ENCODE results near the gene SCYL2. TPM values are rescaled to one million over a fixed set of nuclear protein-coding genes. Genes with fewer than 3 reads are reported as not detected.
"Not testable (repeated sequence)": the region's sequence is repeated elsewhere in the genome, so short reads cannot be mapped to it uniquely, and the experiment has no call there.

The SCYL2 gene
- polyA plus RNA-seq, 1 donor from 2014 or later, result 101 TPM

DNA sequence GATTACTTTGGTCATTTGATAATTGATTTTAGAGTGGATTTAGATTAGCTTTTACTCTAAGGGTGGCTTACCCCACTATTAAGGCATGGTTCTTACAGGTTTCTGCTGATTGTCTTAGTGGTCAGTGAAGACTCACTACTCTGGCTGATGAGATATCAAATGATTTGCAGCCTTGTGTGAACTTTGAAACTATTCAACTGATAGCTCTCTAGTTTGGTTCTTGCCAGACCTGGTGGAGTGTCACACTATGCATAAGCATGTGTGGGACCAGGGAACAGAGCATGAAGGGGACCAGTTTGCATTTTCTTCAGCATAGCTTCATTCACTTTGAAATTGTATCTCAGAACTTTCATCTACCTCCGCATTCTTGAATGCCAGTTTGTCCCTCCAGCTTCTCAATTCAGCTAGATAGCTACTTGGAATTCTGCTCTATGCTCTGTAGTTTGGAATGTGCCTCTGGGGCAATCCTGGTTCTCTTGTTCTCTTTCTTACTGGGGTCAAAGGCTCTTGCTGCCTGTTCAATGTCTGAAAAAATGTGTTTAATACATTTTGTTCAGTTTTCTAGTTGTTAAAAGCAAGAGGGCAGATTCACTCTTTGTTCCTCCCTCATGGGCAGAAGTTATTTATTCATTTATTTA is 12.7 kb downstream of the SCYL2 start:
- Histone ChIP-seq H3K36me3 (ENCODE audit: insufficient read depth, low read length) (no peaks in the 10 kb centered on the region), H3K9me3 (ENCODE audit: low read length) (no peaks in the 10 kb centered on the region), H3K27ac (ENCODE audit: low read length) (no peak overlapping the region), H3K9ac (ENCODE audit: low read length) (no peak overlapping the region), H3F3A (ENCODE audit: insufficient read depth, low read length, poor library complexity, severe bottlenecking) (no peaks in the 10 kb centered on the region), H3K79me2 (replicated peaks; ENCODE audit: insufficient read depth, low read length) (peaks cover 66% of the 10 kb centered on the region), H3K4me2 (ENCODE audit: low read length) (no peak overlapping the region), H2AFZ (ENCODE audit: low read depth, low read length) (no peak overlapping the region), H4K20me1 (ENCODE audit: insufficient read depth) (no peaks in the 10 kb centered on the region), H3K9me2 (ENCODE audit: insufficient read depth, low read length) (no peaks in the 10 kb centered on the region), H3K4me3 (ENCODE audit: low read length) (no peak overlapping the region), H3K27me3 (ENCODE audit: insufficient read depth, low read depth, low read length) (no peaks in the 10 kb centered on the region)
- TF ChIP-seq RAD21 (conservative IDR thresholded peaks at IDR 0.05) (no peak), MXI1 (conservative IDR thresholded peaks at IDR 0.05; ENCODE audit: poor library complexity, severe bottlenecking) (no peak), EP300 (conservative IDR thresholded peaks at IDR 0.05; ENCODE audit: poor library complexity, severe bottlenecking) (no peak), SMC3 (conservative IDR thresholded peaks at IDR 0.05; ENCODE audit: poor library complexity) (no peak), POLR2AphosphoS5 (IDR thresholded peaks at IDR 0.05) (no peak), EZH2 (IDR thresholded peaks at IDR 0.05; ENCODE audit: borderline replicate concordance, insufficient read depth, low read length, poor library complexity, severe bottlenecking) (no peak), TAF1 (IDR thresholded peaks at IDR 0.05; ENCODE audit: low read depth) (no peak)
- TF ChIP-seq, protein P1, sequence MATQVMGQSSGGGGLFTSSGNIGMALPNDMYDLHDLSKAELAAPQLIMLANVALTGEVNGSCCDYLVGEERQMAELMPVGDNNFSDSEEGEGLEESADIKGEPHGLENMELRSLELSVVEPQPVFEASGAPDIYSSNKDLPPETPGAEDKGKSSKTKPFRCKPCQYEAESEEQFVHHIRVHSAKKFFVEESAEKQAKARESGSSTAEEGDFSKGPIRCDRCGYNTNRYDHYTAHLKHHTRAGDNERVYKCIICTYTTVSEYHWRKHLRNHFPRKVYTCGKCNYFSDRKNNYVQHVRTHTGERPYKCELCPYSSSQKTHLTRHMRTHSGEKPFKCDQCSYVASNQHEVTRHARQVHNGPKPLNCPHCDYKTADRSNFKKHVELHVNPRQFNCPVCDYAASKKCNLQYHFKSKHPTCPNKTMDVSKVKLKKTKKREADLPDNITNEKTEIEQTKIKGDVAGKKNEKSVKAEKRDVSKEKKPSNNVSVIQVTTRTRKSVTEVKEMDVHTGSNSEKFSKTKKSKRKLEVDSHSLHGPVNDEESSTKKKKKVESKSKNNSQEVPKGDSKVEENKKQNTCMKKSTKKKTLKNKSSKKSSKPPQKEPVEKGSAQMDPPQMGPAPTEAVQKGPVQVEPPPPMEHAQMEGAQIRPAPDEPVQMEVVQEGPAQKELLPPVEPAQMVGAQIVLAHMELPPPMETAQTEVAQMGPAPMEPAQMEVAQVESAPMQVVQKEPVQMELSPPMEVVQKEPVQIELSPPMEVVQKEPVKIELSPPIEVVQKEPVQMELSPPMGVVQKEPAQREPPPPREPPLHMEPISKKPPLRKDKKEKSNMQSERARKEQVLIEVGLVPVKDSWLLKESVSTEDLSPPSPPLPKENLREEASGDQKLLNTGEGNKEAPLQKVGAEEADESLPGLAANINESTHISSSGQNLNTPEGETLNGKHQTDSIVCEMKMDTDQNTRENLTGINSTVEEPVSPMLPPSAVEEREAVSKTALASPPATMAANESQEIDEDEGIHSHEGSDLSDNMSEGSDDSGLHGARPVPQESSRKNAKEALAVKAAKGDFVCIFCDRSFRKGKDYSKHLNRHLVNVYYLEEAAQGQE (IDR thresholded peaks at IDR 0.05; ENCODE audit: borderline replicate concordance), result no peak
- TF ChIP-seq, protein P2, sequence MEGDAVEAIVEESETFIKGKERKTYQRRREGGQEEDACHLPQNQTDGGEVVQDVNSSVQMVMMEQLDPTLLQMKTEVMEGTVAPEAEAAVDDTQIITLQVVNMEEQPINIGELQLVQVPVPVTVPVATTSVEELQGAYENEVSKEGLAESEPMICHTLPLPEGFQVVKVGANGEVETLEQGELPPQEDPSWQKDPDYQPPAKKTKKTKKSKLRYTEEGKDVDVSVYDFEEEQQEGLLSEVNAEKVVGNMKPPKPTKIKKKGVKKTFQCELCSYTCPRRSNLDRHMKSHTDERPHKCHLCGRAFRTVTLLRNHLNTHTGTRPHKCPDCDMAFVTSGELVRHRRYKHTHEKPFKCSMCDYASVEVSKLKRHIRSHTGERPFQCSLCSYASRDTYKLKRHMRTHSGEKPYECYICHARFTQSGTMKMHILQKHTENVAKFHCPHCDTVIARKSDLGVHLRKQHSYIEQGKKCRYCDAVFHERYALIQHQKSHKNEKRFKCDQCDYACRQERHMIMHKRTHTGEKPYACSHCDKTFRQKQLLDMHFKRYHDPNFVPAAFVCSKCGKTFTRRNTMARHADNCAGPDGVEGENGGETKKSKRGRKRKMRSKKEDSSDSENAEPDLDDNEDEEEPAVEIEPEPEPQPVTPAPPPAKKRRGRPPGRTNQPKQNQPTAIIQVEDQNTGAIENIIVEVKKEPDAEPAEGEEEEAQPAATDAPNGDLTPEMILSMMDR (IDR thresholded peaks at IDR 0.05; ENCODE audit: poor library complexity, severe bottlenecking), result no peak

- H3K36me3 ChIP-seq (ENCODE audit: insufficient read depth, low read length); H3K4me3 ChIP-seq (ENCODE audit: low read length); H3K27me3 ChIP-seq (ENCODE audit: insufficient read depth, low read depth, low read length); H2AFZ ChIP-seq (ENCODE audit: low read depth, low read length); H3K9me3 ChIP-seq (ENCODE audit: low read length); H3F3A ChIP-seq (ENCODE audit: insufficient read depth, low read length, poor library complexity, severe bottlenecking); H3K4me2 ChIP-seq (ENCODE audit: low read length); H3K9me2 ChIP-seq (ENCODE audit: insufficient read depth, low read length); H3K9ac ChIP-seq (ENCODE audit: low read length); H3K27ac ChIP-seq (ENCODE audit: low read length); H4K20me1 ChIP-seq (ENCODE audit: insufficient read depth): not testable (repeated sequence)
- peaks cover 35% of the 10 kb centered on the region for H3K79me2 ChIP-seq (replicated peaks; ENCODE audit: insufficient read depth, low read length)
These were observed 17.6 kb downstream of the SCYL2 start for GRCh38 chr12:100284556-100284955.
